GM18951 (cell line): ENCODE data around the gene CLSTN2.
"Not testable (repeated sequence)": the region's sequence is repeated elsewhere in the genome, so short reads cannot be mapped to it uniquely, and the experiment has no call there.

Source experiments
- POLR2A ChIP-seq: IDR thresholded peaks from 4 replicates; pipeline ENCODE4 v1.6.1; 2011; ENCODE audit warnings: mild to moderate bottlenecking; ENCODE audit not compliant: insufficient read length, insufficient read depth; ENCODE audit errors: extremely low read depth
- in situ Hi-C: fragments of 300-500 bp; cut with MboI; formaldehyde crosslinking; loops from one replicate; pipeline ENCODE4 v1.12.0; 2022; ENCODE audit warnings: low sequenced_read_pairs, mixed read lengths, inconsistent platforms; ENCODE audit not compliant: unreplicated experiment

Gene CLSTN2

DNA sequence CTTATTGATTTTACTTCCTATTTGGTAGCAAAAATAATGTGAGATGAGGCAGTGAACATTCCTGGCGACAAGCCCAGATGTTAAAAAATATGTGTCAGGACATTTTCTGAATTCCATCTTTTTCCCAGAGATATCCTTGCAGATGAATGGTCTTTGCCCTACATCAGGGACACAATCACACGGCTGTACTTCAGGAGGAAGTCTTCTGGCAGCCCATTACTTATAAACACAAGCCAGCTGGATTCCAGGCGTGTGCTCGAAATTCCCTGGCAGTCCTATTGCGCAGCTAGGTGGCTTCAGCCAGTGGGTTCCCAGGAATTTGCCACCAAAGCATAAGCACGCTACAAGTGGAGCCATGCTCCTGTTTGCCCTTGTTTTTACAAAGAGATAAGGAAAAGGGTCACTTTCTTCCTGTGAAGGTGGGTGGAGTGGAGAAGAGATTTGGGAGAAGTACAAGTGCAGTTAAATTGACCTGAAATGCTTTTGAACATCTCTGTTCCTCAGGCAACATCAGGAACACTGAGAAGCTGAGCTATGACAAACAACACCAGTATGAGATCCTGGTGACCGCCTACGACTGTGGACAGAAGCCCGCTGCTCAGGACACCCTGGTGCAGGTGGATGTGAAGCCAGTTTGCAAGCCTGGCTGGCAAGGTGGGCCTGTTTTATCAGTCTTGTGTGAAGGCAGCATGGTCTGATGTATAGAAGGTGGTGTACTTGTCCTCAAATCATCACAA lies 485.8 kb downstream of the CLSTN2 start:
- in situ Hi-C loops, result no loop called here
- TF ChIP-seq POLR2A, result no peak

DNA sequence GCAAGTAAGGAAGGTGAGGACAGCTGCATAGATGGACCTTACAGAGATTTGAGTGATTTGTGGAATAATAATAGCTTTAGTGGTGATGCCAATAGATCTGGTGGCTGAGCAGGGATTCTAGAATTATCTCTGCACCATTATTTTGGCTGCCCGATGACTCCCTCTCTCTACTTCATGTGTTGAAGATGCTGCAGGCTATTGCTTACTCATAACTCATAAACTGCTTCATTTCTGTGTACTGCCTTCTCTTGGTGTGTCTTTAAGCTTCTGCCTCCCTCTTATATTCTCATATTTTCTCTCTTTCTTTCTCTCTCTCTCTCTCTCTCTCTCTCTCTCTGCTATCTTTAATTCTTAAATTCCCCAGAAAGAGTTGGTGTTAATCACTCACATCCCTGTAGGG lies 486.9 kb downstream of the CLSTN2 start:
- in situ Hi-C loops, result no loop called here
- no peak for TF ChIP-seq POLR2A

DNA sequence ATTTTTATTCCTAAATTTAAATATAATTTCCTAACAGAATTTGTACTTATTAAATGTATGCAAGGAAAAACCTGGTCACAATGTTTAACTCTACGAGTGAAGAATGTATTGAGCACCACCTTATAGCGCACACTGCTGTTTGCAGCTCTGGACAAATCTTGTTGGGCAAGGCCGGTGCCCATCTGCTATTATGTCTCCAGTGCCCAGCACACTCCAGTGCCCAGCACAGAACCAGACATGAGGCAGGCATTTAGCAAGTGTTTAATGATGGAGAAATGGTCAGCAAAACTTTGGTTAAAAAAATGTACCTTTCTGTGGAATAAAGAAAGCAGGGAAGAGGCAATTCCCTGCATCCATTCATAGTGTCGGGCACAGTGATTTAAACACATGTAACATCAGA lies 488.2 kb downstream of the CLSTN2 start:
- no peak for TF ChIP-seq POLR2A
- in situ Hi-C loops, result no loop called here

DNA sequence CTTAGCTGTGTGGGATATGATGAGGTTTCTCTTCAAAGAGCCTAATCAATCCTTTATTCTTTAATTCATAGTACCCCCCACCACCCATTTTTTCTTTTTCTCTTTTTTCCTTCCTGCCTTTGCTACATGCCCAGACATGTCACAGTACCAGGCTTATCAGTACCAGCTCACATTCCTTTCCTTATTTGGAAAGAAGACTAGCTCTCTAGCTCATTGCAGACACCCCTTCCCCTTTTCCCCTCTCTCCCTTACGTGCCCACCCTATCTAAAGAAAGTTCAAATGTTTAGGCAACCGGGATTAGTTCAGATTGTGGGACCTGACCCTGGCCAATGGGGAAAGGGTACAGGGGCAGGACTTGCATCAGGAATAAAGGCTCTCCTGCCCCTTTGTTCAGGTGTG lies 488.6 kb downstream of the CLSTN2 start:
- in situ Hi-C loops, result not testable (repeated sequence)

DNA sequence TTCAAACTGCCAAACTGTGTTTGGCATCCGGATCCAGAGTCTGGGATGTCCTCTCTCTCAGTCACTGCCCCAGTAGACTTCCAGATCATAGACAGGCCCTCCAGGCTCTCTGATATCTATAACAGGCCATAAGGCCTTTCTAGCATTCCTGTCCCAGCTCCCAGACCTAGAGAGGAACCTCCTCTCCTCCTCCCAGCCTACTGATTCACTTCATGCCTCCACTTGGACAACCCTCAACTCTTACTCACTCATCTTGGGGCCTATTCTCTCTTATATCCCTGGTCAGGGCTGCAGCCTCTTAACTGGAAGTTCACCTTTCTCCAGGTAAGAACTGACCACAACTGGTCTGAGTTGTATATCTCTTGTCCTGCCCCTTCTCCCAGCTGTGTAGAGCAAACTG lies 489.2 kb downstream of the CLSTN2 start:
- in situ Hi-C loops, result no loop called here
- no peak for TF ChIP-seq POLR2A

DNA sequence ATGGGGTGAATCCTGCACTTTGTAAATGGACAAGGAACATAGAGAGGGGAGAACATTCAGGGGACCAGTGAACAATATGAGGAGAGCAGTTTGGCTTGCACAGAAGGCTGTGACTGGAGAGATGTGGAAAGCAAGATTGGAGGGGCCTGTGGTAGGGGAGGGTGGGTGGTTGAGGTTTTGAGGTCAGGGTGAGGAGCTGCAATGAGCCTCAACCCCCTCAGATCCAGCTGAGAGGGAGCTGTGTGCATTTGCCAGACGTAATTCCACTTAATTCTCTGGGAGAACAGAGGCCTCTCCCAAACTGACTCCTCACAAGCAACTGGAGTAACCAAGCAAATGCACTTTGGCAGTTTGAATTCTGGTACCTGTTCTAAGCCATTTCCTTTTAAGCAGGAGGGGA lies 489.7 kb downstream of the CLSTN2 start:
- in situ Hi-C loops, result no loop called here
- TF ChIP-seq POLR2A, result no peak

DNA sequence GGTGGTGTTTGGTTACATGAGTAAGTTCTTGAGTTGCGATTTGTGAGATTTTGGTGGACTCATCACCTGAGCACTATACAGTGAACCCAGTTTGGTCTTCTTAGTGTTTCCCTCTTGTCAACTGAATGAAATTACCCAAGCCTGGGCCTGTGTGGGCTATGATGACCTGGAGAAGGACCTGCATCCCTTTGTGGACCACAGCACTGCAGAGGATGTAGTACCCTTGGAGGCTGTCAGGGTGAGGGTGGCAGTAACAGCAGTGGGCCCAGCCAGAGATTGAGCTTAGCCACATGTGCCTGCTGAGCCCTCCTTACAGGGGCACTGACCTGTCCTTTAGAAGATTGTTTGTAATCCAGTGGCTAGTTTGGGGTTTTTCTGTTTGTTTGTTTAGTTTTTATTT lies 492.8 kb downstream of the CLSTN2 start:
- in situ Hi-C loops, result no loop called here
- no peak for TF ChIP-seq POLR2A

DNA sequence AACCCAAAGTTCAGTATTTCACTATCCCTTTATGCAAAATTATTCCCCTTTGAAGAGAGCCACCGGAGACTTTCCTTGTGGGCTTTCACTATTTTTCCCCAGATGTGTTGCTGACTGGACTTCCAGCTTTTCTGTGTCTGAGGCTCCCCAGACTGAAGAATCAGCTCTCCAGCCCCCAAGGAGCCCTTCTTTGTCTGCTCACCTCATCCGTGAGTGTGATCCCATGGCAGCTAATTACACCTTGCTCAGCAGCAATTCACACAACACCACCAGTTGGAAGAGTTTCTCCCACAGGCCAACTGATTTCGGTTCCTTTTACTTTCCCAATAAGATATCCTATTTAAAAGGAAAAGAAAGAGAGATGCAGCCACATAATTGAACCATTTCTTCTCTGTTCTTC lies 493.4 kb downstream of the CLSTN2 start:
- TF ChIP-seq POLR2A, result no peak

DNA sequence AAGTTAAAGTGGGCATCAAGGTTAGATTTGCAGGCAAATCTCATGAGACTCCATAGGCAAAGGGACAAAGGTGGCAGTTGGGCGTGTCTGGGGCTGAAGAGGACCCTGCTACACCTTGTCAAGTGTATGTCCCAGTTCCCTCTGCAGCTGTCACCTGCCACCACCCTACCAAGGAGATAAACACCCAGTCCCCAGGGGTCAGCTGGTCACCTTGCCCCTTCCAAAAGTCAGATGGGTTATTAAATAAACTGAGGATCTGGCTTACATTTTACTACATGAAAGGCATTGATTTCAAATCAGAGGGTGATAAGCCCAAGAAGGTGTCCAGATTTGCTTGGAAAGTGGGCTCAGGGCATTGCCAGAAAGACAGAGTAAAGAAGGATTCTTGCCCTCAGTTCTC lies 494.8 kb downstream of the CLSTN2 start:
- in situ Hi-C loops, result no loop called here

More for the DNA sequence above, 493.4 kb downstream of the CLSTN2 start:
- in situ Hi-C loops, result no loop called here

DNA sequence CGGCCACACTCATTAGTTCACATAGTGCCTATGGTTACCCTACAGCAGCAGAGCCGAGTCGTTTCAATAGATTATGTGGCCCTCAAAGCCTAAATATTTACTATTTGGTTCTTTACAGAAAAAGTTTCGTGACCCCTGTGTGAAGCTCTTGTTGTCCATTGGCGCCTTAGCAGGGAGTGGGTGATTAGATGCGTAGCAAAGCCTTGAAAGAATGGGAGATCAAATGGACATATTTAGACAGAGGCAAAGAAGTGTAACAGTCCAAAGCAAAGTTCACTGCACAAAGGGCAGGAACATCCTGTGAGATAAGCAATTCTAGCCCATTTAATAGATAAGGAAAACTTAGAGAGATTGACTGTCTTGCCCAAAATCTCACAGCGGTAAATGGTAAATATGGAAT lies 495.5 kb downstream of the CLSTN2 start:
- in situ Hi-C loops, result no loop called here
- TF ChIP-seq POLR2A, result no peak

More for the DNA sequence above, 494.8 kb downstream of the CLSTN2 start:
- TF ChIP-seq POLR2A, result no peak

DNA sequence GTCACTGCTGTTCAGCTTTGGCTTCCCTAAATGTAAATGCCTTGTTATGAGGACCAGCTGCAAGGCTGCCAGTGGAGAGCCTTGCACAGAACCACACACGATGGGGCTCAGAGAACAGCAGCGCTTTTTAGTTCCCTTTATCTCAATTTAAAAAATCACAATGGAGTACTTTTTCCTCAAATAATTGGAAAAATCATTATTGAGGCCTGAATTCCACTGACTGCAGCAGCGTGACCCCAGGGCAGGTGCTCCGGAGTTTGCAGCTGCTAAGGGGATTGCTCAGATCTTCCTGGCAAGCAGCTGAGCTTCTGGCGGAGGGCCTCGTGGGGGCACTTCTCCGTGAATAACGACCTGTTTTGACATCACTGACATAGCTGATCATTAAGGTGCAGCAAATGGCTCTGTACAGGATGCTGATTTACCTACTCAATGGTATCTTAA lies 497.3 kb downstream of the CLSTN2 start:
- in situ Hi-C loops, result no loop called here
- no peak for TF ChIP-seq POLR2A

DNA sequence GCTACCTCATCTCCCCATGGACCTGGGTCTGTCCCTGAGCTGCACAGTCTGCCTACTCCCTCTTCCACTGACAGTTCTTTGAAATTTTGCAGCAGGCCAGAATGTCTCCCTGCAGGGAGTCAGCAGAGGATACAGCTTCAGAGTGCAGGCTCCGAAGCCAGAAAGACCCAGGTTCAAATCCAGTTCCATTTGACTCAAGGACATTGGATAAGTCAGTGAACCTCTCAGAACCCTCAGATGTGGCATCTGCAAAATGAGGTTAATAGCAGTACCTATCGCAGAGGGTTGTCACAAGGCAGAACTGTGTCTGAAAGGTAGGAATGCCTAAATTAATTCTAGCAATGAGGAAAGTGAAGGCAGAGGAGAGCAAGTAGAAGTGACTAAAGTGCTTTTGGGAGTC lies 498.4 kb downstream of the CLSTN2 start:
- TF ChIP-seq POLR2A, result no peak
- in situ Hi-C loops, result no loop called here

DNA sequence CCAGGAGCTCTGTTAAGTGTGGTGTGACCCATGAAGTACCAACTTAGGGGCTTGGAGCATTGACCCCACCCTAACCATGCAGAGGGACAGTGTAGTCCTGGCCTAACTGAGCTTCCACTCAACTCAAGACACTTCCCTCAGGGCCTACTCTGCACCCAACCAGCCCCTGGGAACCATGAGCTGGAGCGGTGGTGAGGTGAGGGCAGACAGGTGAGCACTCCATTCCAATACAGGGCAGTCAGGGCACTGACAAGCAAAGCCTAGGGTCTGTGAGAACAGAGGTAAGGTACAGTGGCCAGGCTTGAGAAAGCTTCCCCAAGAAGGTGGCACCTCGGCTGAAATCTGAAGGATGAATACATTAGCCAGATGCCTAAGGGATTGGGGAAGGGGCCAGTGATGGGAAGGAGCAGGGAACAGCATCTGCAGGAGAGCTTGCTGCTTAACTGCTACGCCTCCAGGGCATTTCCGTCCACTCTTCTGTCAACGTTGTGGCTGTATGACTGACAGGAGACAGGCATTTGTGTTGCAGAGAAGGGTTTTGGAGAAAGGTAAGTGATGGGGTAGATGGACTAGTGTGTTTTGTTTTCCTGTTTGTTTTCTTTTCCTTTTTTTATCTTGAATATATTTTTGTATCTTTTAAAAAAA lies 499.4 kb downstream of the CLSTN2 start:
- in situ Hi-C loops, result no loop called here
- no peak for TF ChIP-seq POLR2A

DNA sequence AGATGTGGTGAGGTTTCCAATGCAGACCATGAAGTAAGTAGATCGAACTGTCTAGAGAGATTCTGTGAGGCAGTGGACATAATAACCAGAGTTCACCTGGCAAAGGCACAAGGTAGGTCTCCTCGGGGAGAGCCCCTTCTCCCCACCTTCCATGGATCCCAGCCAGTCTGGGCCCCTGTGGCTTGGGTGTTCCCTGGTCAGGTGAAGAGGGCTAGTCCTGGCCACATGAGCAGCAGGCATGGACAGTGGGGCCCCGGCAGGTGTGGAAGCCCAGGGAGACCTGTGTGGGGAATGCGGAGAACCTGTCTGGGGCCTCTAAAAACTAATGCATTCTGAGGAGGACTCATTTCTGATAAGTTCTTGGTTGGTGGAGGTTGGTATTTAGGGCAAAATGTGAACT lies 501.4 kb downstream of the CLSTN2 start:
- in situ Hi-C loops, result no loop called here
- no peak for TF ChIP-seq POLR2A
